KBM-7 (cell line): ENCODE measurements around the gene SLCO3A1.
A peak's percentile ranks its signal among the peaks of the same experiment; 100 is the strongest.

ENCODE experiments used
- DNase-seq: peaks from one replicate; pipeline ENCODE4 v3.0.0-alpha.2; 2015
- in situ Hi-C: fragments of 300-500 bp; cut with MboI; formaldehyde crosslinking; loops from 2 replicates; pipeline ENCODE4 v1.14.3; 2020; ENCODE audit warnings: low sequenced_read_pairs, low pct_unique_long_range_greater_than_20kb, mixed read lengths

Gene SLCO3A1

GRCh38 chr15:91896341-91897055 lies 43.0 kb downstream of the SLCO3A1 start:
- in situ Hi-C loops = no loop called here

DNA sequence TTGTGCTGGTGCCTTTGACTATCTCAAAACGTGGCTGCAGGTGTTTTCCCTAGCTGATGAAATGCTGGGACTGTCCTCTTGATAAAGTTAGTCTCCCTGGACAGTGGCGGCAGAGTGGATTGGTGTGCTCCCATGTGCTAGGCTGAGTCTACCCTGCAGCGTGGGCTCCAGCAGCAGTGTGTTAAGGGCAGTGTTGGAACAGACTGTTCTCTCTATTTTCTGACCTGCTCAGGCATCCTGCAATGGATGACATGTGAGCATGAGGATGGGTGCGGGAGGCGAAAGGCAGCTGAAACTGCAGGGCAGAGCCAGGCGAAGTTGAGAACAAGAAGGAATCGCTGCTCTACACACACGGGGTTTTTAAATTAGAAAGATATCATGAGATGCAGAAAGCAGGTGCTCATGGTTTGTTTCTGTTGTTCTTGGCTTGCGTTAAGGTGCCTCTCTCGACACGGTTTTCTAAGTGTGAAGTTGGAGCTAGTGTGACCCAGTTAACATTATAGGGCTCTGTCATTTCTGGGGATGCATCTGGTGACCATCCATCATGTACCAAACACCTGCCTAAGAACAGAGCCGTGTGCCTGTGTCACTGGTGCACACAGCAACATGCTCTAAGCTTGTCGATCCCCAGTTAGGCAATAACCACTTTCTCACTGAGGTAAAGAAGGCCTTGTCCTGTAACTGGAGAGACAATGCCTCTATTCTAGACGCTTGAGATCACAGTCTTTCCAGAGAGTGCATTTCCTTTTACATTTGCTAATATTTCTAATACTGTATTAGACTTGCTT lies 44.3 kb downstream of the SLCO3A1 start:
- in situ Hi-C loops = no loop called here
- DNase-seq = no peak

More at GRCh38 chr15:91896341-91897055, 43.0 kb downstream of the SLCO3A1 start:
- no peak for DNase-seq

DNA sequence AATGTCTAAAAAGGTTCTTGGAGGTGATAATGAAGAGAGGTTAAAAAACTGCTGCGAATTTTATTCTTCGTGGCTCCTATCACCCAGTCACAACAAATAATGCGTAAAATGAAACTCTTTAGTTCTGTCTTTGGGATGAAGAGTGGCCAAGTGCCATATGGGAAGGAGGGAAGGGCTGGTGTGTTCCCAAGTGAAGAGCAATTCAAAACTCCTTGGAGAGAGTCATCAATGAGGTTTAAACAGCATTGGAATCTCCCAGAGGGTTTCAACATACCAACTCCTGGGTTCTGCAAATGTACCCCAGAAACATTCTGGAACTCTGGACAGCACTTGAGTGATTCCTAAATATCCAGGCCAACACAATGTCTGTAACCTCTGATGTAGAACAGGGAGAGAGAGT lies 45.3 kb downstream of the SLCO3A1 start:
- DNase-seq = no peak
- in situ Hi-C loops = no loop called here

- DNase-seq = no peak
- in situ Hi-C loops = no loop called here
Observed at GRCh38 chr15:91904942-91905341, 51.4 kb downstream of the SLCO3A1 start.

DNA sequence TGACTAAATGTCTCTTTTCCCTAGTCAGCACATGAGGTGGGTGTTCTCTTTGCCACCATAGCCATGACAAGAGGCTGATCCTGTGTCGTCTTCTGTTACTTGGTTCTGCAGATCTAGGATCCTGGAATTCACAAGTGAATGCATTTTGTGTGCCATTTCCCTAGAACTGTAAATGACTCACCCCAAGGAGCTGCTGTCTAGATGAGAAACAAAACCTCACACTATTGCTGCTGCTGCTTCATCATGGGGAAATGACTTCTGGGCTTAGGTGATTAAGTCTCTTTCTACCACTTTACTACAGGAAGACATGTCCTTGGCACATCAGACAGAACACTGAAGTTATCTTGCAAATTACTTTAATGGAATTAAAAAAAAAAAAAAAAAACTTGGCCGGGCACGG lies 54.9 kb downstream of the SLCO3A1 start:
- DNase-seq = no peak
- in situ Hi-C loops = no loop called here

- in situ Hi-C loops = no loop called here
- DNase-seq = no peak
Observed at GRCh38 chr15:91909111-91909510, 55.6 kb downstream of the SLCO3A1 start.

DNA sequence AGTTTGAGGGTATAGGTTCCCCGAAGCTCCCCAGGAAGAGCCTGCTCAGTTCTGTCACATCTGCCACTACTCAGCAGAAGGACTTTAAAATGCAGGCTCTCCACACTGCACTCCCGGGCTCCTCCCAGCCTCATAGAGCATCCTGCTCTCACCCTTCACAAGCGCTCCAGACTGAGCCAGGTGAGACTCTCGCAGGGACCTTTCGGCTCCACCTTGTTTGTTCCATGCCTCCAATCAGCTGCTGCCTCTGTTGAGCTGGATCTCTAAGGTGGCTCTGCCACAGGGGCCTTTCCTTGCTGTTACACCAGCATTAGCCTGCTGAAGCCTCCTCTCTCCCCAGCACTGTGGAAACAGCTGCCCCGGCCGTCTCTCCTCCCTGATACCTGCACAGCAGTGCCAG lies 56.1 kb downstream of the SLCO3A1 start:
- in situ Hi-C loops = no loop called here
- no peak for DNase-seq

GRCh38 chr15:91911844-91912243 lies 58.3 kb downstream of the SLCO3A1 start:
- in situ Hi-C loops = no loop called here
- DNase-seq = no peak

DNA sequence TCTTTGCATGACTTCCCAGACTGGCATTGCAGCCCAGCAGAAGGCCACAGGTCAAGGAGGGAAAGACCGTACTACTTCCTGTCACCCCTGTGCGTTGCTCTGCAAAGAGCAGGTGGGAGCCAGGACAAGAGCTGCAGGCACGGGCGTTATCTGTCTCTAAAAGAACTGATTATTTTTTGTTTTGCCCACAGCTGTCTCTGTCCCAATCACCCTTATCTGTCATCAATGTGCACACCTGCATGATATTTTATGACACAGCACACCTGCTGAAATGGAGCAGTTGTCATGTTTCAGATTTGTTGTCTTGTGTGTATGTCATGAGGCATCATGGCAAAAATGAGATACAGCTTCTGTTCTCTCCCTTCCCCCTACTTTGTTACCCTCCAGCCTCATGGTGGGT lies 58.8 kb downstream of the SLCO3A1 start:
- DNase-seq = no peak
- in situ Hi-C loops = no loop called here

GRCh38 chr15:91913560-91913959 lies 60.1 kb downstream of the SLCO3A1 start:
- DNase-seq = no peak
- in situ Hi-C loops = no loop called here

DNA sequence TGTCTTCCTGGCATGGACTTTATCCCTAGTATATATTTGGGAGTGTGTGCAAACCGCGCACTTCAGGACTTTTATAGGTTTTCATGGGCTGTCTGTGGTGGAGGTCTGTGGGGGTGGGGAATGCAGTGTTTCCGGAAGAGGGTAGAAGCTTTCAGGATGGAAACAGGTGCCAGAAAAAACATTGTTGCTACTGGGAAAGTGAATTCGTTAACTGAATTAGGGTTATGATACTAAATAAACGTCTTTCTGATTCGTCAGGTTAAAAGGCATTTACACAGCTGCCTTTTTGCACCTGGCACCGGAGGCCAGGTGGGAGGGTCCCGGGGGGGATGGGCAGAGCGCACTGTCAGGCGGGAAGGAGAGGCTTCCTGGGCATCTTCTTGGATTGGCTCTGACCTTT lies 62.1 kb downstream of the SLCO3A1 start:
- in situ Hi-C loops = no loop called here
- DNase-seq = no peak

DNA sequence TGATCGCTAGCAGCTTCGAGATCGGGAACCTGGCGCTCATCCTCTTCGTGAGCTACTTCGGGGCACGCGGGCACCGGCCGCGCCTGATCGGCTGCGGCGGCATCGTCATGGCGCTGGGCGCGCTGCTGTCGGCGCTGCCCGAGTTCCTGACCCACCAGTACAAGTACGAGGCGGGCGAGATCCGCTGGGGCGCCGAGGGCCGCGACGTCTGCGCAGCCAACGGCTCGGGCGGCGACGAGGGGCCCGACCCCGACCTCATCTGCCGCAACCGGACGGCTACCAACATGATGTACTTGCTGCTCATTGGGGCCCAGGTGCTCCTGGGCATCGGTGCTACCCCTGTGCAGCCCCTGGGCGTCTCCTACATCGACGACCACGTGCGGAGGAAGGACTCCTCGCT lies 62.5 kb downstream of the SLCO3A1 start:
- no peak for DNase-seq
- in situ Hi-C loops = no loop called here

DNA sequence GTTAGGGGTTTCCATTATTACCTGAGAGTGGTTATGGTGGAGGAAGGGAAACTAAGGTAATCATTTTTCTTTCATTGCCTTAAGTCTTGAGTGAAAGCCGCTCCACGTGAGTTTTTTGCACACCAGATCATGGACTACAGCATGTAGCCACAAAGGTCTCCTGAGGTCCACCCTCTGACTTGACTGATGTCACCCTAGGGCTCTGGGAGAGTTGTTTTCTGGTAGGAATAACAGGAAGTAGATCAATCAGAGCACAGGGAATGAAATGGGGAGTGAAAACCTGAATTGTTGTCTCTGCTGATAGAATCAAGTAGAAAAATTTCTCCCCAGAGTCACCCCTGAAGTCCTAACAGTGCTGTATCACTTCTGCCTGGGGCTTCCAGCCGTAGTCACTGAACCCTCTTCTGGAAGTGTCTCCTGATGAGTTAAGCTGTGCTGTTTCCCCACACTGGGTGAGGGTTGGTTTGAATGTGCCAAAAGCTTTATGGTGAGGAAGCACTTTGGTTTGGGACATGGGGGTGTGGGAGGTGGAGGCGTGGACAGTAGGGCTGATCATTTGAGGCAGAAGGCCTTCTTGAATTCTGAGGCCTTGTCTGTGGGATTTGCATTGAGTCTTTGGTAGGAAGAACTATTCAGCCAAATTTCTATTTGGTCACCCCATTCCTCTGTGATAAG lies 64.3 kb downstream of the SLCO3A1 start:
- in situ Hi-C loops = no loop called here
- no peak for DNase-seq

DNA sequence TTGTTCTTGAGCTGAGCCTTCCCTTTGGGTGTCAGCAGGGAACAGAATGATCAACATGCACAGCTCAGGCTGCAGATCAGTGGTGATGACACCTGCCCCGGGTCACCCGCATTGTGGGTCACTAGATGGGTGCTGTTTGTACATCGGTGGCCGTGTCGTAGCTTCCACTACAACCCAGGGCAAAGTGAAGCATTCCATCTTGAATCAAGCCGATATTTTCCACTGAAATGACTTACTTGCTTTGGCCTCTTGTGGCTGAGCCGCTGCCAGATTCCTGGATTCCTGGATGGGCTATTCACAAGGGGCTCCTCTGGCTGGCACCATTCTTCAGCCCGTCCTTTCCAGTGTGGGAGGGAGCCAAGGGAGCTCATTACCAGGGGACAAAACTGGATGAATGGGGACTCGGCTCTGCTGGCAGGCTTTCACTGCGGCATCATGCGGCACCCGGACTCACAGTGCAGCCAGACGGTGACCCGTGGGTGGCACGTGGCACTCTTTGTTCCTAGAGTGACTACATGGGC lies 65.6 kb downstream of the SLCO3A1 start:
- in situ Hi-C loops = no loop called here
- no peak for DNase-seq

DNA sequence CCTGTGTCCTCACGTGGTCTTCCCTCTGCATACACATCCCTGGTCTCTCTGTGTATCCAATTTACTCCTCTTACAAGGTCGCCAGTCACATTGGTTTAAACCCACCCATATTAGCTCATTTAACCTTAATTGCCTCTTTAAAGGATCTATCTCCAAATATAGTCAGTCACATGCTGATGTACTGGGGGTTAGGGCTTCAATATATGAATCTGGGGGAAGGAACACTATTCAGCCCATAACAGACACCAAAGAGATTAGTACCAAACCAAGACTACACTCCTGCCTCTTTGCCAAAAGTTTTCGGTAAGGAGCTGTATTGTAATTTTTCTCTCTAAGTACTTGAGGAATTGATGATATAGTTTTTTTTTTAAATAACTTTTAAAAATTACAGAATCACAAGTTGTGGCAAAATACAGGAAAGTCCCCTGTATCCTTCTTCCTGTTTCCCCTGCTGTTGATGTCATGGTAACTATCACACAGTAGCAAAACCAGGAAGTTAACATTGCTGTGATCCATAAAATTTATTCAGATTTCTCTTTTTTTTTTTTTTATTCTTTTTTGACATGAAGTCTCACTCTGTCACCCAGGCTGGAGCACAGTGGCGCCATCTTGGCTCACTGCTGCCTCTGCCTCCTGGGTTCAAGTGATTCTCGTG lies 67.8 kb downstream of the SLCO3A1 start:
- in situ Hi-C loops = no loop called here
- DNase-seq = peak; percentile 18

DNA sequence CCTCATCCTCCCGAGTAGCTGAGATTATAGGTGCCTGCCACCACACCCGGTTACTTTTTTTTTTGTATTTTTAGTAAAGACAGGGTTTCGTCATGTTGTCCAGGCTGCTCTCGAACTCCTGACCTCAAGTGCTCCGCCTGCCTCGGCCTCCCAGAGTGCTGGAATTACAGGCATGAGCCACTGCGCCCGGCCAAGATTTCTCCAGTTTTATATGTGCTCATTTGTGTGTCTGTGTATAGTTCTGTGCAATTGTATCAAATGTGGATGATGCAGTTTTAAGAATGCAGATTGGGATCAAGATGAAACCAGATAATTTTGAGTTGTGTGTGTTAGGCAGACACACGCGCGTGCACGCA lies 68.3 kb downstream of the SLCO3A1 start:
- in situ Hi-C loops = no loop called here
- no peak for DNase-seq

- in situ Hi-C loops = no loop called here
Observed at GRCh38 chr15:91922646-91923547, 69.4 kb downstream of the SLCO3A1 start.

DNA sequence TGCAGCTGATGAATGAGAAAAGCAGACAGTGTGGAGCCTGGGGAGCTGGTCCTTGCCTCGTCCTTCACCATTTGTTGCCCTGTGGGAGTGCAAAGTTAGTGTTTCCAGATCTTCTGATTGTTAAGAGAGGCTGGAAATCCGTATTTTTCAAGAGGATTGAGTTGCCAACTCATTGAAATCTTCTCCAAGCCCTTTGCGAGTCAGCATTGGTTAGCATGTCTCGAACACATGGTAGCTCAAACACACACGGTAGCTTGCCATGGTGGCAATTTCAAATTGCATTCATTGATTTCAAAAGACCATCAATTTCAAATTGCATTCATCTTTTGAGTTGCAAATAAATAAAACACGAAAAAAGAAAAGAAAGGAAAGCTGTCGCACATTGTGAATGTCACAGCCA lies 70.7 kb downstream of the SLCO3A1 start:
- in situ Hi-C loops = no loop called here
- no peak for DNase-seq

More at GRCh38 chr15:91922646-91923547, 69.4 kb downstream of the SLCO3A1 start:
- no peak for DNase-seq
